Measurements from ENCODE around the gene SPTBN5. TPM values are rescaled to one million over a fixed set of nuclear protein-coding genes. Genes with fewer than 3 reads are reported as not detected.

SPTBN5 gene
- total RNA-seq, 1 donor from 2014 or later: 0.32 TPM

DNA sequence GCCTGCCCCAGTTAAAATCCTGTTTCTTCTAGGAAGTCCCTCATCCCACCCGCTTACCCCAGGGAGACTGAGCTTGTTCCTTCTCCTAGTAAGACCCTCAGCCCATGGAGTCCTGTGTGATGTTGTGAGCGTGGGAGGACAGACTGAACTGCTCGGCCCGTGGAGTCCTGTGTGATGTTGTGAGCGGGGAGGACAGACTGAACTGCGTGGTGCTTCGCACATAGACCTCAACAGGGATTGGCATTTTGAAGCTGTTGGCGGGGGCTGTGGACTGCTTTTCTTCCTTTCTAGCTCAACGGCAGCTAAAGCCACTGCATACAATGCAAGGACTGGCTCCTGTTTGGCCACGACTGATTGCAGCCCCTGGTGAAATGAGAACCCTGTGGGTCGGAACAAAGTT lies 1.6 kb upstream of the SPTBN5 start:
- Mint-ChIP-seq H3K36me3 (ENCODE audit: unreplicated experiment) (no peaks in the 10 kb centered on the region), H3K4me1 (ENCODE audit: low read depth, unreplicated experiment) (peaks cover 16% of the 10 kb centered on the region), H3K4me3 (ENCODE audit: unreplicated experiment) (no peak overlapping the region), H3K27me3 (ENCODE audit: unreplicated experiment) (peaks cover 7% of the 10 kb centered on the region), H3K9me3 (ENCODE audit: unreplicated experiment) (peaks cover 2% of the 10 kb centered on the region), H3K27ac (ENCODE audit: unreplicated experiment) (no peak overlapping the region)
- TF ChIP-seq, protein P1, sequence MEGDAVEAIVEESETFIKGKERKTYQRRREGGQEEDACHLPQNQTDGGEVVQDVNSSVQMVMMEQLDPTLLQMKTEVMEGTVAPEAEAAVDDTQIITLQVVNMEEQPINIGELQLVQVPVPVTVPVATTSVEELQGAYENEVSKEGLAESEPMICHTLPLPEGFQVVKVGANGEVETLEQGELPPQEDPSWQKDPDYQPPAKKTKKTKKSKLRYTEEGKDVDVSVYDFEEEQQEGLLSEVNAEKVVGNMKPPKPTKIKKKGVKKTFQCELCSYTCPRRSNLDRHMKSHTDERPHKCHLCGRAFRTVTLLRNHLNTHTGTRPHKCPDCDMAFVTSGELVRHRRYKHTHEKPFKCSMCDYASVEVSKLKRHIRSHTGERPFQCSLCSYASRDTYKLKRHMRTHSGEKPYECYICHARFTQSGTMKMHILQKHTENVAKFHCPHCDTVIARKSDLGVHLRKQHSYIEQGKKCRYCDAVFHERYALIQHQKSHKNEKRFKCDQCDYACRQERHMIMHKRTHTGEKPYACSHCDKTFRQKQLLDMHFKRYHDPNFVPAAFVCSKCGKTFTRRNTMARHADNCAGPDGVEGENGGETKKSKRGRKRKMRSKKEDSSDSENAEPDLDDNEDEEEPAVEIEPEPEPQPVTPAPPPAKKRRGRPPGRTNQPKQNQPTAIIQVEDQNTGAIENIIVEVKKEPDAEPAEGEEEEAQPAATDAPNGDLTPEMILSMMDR (IDR thresholded peaks at IDR 0.05; ENCODE audit: partially characterized antibody, unreplicated experiment): no peak
- no peak for DNase-seq

DNA sequence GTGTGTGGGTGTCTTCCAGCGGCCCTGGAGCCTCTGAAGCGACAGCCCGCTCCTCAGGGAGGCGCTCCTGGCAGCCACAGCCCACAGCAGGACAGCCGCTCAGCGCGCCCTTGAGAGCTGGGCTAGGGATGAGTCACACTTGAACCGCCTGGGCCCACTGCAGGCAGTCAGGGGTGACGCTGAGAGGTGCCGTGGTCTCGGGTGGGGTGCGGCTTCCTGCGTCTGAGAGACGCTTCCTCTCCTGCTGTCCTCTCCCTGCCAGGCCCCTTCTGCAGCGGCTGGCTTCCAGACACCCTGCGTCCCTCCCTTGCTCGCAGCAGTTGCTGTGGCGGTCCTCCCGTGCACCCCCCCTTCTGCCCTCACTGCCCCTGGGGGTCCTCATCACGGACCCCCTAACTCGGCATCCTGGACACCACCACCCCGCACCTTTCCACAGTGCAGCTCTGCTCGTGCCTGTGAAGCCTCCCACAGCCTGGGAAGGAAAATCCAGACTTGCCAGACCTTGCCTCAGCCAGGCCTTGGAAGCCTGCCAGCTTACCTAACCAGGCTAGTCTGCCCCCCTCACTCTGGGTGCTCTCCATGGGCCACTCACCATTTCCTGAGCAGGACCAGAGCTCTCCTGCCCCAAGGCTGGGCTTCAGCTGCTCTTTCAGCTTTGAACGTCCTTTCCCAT lies 1.1 kb upstream of the SPTBN5 start:
- Mint-ChIP-seq H3K36me3 (ENCODE audit: unreplicated experiment) (no peaks in the 10 kb centered on the region), H3K4me1 (ENCODE audit: low read depth, unreplicated experiment) (peaks cover 16% of the 10 kb centered on the region), H3K27ac (ENCODE audit: unreplicated experiment) (no peak overlapping the region), H3K9me3 (ENCODE audit: unreplicated experiment) (peaks cover 2% of the 10 kb centered on the region), H3K27me3 (ENCODE audit: unreplicated experiment) (peaks cover 7% of the 10 kb centered on the region), H3K4me3 (ENCODE audit: unreplicated experiment) (no peak overlapping the region)
- TF ChIP-seq, protein P1 (IDR thresholded peaks at IDR 0.05; ENCODE audit: partially characterized antibody, unreplicated experiment): no peak
- no peak for DNase-seq

DNA sequence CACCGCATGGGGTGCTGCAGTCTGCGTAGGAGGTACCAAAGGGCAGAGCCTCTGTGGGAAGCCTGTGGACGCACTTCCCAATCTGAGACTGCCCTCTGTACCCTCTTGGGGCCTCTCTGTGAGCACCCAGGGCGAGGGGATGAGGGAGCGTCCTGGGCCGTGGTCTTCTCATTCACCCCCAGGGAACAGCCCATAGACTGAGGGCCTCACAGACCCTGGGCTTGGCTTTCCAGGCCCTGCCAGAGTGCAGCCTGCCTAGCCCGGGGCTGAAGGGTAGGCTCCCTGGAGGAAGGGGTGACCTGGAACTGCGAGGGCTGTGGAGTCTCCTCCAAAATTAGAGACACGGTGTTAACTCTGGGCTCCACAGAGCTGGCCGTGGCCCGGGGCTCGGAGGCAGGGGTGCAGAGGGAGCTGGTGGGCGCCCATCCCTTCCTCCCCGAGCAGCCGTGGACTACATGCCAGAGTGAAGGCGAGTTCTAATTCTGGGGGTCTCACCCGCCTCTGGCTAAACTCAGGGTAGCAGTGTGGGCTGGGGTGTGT lies 468 bp upstream of the SPTBN5 start:
- TF ChIP-seq, protein P1 (IDR thresholded peaks at IDR 0.05; ENCODE audit: partially characterized antibody, unreplicated experiment): no peak
- Mint-ChIP-seq H3K36me3 (ENCODE audit: unreplicated experiment) (no peaks in the 10 kb centered on the region), H3K4me3 (ENCODE audit: unreplicated experiment) (no peak overlapping the region), H3K9me3 (ENCODE audit: unreplicated experiment) (peaks cover 2% of the 10 kb centered on the region), H3K27me3 (ENCODE audit: unreplicated experiment) (peaks cover 7% of the 10 kb centered on the region), H3K4me1 (ENCODE audit: low read depth, unreplicated experiment) (peaks cover 13% of the 10 kb centered on the region), H3K27ac (ENCODE audit: unreplicated experiment) (no peak overlapping the region)
- DNase-seq: no peak

DNA sequence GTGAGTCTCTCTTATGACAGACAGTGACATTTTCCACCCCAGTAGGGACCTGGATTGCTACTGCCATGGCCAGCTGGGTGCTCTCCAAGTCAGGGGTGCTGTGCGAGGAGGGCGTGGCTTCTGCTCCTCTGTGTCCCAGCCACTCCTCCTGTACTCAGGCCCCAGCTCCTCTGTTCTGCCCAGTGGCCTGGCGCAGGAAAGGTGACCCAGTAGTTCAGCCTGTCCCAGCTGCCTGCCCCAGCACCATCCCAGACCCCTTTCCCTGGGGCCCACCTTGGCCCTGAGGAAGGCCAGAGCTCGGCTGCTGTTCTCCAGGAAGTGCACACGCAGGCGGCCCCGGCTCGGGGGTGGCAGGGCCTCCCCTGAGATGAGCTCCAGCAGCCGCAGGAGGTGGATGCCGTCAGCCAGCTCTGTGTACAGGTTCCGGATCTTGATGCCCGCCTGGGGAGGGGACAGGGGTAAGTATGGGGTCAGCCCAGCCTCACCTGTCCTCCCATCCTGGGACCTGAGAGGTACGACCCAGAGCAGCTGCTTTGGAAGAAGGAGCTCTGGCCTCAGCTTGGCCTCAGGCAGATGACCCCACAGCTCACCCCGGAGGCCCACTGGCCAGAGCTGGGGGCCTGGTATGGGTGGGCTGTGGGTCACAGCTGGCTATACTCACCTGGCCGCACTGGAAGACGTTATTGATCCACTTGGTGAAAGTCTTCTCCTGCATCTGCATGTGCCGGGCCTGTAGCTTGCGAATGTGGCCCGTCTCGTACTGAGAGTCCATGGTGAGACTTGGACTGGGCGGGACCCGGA lies 1.0 kb downstream of the SPTBN5 start:
- TF ChIP-seq, protein P1 (IDR thresholded peaks at IDR 0.05; ENCODE audit: partially characterized antibody, unreplicated experiment): no peak
- Mint-ChIP-seq H3K27me3 (ENCODE audit: unreplicated experiment) (peaks cover 5% of the 10 kb centered on the region), H3K4me3 (ENCODE audit: unreplicated experiment) (no peak overlapping the region), H3K4me1 (ENCODE audit: low read depth, unreplicated experiment) (peaks cover 10% of the 10 kb centered on the region), H3K9me3 (ENCODE audit: unreplicated experiment) (no peaks in the 10 kb centered on the region), H3K36me3 (ENCODE audit: unreplicated experiment) (no peaks in the 10 kb centered on the region), H3K27ac (ENCODE audit: unreplicated experiment) (no peak overlapping the region)
- DNase-seq: no peak

DNA sequence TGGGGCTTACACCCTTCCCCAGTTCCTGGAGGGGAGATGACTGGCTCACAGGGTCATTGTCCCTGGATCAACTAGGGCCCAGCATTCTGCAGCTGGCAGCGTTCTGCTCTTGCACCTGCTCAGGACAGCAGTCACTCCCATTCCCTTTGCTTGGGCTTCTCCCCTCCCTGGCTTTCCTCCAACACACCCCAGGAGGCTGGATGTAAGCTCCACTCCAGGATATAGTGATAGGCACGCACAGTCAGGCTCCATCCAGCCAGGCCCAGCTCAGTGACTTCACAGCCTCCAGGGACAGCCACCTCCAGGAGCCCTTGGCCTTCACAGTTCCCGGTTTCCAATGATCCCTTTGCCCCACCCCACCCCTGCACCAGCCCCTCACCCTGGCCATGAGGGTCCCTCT lies 1.9 kb downstream of the SPTBN5 start:
- TF ChIP-seq, protein P1 (IDR thresholded peaks at IDR 0.05; ENCODE audit: partially characterized antibody, unreplicated experiment): no peak
- peaks cover 5% of the 10 kb centered on the region for H3K27me3 Mint-ChIP-seq (ENCODE audit: unreplicated experiment)
- no peaks in the 10 kb centered on the region for H3K9me3 Mint-ChIP-seq (ENCODE audit: unreplicated experiment)
- no peak overlapping the region for H3K27ac Mint-ChIP-seq (ENCODE audit: unreplicated experiment)
- no peak overlapping the region for H3K4me3 Mint-ChIP-seq (ENCODE audit: unreplicated experiment)
- H3K4me1 Mint-ChIP-seq (ENCODE audit: low read depth, unreplicated experiment): peaks cover 2% of the 10 kb centered on the region
- H3K36me3 Mint-ChIP-seq (ENCODE audit: unreplicated experiment): no peaks in the 10 kb centered on the region
- DNase-seq: no peak
